GM19035 (cell line): ENCODE results near the gene FBXO31.

Source experiments
- ATAC-seq: cut with Tn5 transposase; IDR thresholded peaks from one replicate; pipeline ENCODE4 v1.9.1; 2021; ENCODE audit not compliant: unreplicated experiment

FBXO31 gene

GRCh38 chr16:87293990-87294389, 89.6 kb downstream of the FBXO31 start:
- ATAC-seq, result no peak

GRCh38 chr16:87291944-87292343, 91.6 kb downstream of the FBXO31 start:
- ATAC-seq, result no peak

- ATAC-seq, result no peak
These were observed 94.7 kb downstream of the FBXO31 start for GRCh38 chr16:87288753-87289362.

DNA sequence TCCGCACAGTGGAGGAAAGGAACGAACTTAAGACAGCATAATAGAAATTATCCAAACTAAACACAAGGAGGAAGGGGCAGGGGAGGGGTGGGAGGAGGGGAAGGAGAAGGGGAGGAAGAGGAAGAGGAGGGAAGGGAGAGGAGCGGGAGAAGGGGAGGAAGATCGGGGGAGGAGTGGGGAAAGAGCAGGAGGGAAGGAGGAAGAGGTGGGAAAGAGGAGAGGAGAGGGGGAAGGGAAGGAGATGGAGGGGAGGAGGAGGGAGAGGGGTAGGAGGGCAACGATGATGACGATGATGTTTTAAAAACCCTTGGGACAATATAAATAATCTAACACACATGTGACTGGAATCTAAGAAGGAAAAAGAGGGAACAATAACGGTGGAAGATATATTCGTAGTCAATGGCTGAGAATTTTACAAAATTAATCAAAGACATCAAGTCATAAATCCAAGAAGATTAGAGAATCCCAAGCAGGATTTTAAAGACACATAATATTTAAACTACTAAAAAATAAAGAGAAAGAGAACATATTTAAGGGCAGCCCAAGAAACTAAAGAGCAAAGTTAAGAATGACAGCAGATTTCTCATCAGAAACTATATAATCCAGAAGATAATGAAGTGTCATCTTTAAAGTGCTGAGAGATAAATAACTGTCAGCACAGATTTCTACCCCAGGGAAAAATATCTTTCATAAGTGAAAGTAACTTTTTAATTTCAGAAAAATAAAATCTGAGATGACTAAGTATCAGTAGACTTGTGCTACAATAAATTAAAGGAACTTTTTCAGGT, 96.5 kb downstream of the FBXO31 start:
- no peak for ATAC-seq

DNA sequence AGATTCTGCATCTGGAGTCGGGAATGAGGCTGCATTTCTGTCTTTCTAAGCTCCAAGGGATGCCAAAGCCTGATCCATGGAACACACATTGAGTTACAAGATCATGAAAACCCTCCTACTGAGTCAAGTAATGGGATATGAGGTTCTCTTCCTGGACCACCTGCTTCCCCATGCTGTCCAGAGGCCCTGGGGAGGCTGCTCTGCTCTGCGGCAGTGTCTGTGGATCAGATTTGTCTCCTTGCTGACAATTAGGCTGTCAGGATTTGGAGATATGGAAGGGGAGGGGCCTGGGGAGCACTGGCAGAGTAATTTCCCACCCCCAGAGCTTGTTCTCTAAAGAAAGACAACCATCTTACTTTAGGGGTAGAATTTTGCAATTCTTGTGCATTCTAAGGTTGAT, 99.4 kb downstream of the FBXO31 start:
- no peak for ATAC-seq

GRCh38 chr16:87279094-87279658, 104.4 kb downstream of the FBXO31 start:
- ATAC-seq, result no peak

DNA sequence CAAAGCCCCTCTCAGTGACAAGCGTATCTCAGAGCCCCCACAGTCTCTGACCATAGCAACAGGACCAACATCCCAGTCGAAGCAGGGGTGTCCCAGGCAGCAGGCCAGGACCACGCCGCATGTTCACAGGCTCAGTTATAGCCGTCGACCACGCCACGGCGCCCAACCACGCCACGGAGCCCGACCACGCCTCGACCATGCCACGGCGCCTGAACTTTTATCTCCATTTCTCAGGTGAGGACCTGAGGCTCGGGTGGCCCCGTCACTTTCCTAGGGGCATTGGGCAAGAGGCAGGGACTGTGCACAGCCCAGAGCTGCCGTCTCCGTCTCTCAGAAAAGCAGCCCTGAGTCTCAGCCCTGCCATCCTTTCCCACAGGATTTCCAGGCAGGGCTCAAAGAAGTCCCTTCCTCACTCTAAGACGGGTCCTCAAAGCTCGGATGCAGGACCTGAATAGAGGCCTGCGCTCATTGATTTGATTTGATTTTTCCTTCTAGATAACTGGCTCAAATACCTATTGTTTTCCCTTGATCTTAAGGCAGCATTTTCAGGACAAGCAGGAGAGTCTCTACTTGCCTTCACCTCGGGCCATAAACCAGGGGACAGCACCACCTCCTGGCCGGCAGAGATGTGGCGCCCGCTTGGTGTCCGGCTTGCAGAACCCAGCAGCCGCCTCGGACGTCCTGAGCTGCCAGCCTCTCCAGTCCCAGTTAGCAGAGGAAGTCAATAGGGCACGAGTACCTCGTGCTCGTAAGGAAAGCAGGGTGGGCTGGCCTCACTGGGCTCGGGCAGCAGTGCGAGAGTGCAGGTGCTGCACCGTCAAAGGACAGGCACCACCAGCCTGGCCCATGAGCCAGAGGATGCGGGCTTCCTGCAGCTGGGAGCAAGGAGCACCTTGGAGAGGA, 105.1 kb downstream of the FBXO31 start:
- no peak for ATAC-seq
